NK-92 (cell line): ENCODE measurements around the gene MLEC.

Source experiments
- DNase-seq: peaks from one replicate; lab custom pipeline; 2025; ENCODE audit not compliant: unreplicated experiment; lab: John Stamatoyannopoulos, UW

MLEC gene

GRCh38 chr12:120690978-120691377, 4.0 kb downstream of the MLEC start:
- no peak for DNase-seq

GRCh38 chr12:120692524-120693033, 5.6 kb downstream of the MLEC start:
- DNase-seq = no peak

DNA sequence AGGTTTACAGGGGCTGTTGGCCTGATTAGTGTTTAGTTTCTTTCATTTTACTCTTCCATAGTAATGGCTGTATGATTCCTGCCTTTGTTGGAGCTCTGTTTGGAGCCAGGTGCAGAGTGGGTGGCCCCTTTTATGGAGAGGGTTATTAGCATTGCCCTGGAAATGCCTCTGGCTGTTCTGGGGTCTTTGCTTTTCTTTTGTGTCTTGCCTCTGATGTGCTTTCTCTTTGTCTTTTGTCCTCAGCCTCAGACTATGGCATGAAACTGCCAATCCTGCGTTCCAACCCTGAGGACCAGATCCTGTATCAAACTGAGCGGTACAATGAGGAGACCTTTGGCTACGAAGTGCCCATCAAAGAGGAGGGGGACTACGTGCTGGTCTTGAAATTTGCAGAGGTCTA, 6.9 kb downstream of the MLEC start:
- no peak for DNase-seq

DNA sequence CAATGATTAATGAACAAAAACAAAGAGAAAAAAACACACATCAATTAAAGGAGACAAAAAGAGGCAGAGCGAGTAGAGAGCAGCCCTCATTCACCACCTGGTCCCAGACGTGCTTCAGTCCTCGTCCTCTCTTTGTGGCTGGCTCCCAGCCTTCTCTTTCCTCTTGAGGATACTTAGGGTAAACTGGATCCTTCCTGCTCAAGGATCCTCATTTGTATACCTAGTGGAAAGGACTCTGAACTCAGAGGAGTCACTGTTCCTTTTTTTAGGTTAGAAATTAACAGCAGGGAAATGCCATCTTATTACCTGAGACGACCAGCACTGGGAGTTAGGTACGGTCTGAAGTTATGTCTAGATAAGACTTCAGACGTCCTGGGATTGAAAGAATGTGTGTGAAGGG, 9.7 kb downstream of the MLEC start:
- DNase-seq = no peak

DNA sequence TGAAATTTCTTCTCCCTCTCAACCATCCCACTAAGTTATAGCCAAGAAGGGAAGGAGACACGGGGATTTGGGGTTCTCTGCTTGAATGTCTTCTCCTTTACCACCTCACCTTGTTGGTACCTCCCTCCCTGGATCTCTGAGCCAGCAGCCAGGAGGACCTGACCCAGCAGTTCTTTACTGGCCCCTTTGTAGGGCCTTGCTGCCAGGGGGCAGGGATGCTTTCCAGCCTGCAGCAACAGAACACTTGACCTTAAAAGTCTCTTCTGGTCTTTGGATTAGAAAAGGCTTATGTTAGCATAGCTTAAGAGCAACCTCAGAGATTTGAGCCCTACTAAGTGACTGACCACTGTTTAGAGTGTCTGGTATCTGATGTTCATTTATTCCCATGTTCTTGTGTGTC, 10.4 kb downstream of the MLEC start:
- no peak for DNase-seq

- DNase-seq = no peak
These were observed 11.7 kb downstream of the MLEC start for GRCh38 chr12:120698665-120699064.

GRCh38 chr12:120699553-120699952, 12.6 kb downstream of the MLEC start:
- no peak for DNase-seq

DNA sequence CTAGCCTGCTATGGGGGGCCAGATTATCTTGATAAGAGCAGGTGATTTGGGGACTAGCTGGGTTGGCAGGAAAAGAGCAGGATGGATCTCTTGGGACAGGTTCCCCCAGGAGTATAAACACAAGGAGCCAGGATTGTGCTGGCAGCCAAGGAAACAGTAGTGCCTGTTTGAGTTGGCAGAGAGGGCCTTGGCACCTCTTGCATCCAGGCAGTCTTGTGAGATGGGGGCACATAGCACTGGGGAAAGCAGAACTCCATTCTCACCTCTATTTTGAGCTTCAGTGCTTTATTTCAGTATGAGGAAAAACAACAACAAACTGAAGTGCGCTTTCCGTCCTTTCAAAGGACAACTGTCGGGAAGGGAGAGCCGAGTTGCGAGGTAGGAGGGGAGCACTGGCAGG, 13.9 kb downstream of the MLEC start:
- no peak for DNase-seq

DNA sequence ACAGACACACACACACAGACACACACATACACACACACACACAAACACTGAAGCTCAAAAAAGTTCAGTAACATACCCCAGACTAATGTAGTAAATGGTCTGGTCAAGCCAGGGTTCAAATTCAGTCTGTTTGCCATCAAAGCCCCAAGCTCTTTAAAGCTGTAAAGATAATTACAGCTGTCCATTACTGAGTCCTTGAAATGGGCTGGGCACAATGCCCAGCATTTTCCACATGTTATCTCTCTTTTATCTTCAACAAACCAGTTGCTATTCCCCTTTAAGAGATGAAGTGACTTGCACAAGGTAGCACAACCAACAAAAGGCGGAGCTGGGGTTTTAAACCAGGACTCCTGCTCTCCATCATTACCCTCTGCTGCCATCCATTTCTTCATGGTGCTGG, 15.7 kb downstream of the MLEC start:
- DNase-seq = no peak

DNA sequence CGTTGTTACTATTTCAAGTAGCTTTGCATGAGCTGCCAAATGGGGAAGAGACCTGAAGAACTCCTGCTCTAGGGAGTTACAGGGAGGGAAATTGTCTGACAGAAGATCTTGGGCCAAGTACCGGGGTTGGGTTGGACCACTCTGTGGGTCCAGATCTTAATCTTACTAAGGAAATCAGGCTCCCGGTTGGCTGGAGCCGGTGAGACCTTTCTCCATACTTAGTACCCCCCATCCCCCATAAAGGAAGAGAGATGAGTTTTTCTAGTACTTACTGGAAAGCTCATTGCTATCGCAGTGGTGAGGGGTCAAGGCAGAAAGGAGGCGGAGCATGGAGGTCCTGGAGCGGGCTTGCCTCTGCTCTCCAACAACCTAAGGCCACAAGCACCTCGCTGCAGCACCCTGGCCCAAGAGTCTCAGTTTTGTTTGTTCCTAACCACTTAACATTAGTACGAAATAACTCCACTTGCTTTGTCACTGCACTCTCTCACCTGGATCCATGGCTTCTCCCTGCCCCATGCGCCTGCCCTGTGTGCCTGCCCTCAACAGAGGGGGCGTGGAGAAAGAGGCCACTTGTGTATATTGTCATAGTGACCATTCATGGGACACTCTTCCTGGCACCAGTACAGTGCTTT, 16.5 kb downstream of the MLEC start:
- DNase-seq = no peak

DNA sequence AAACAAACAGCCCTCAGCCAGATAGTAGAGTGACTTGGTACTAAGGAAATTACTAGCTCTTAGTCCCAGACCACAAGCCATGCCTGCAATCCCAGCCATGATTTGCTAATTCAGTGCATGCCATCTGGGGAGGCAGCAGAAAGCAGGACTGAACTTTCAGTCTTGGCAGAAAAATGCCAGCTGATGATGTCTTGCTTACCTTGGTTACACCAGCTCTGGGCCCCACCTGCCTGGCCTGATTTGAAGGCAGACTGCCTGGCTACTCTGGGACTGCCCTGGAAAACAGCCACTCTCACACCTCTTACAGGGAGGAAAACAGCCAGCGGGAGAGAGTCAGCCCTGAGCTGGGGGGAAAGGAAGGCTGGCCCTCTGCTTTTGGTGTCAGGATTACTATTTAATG, 18.7 kb downstream of the MLEC start:
- DNase-seq = no peak

DNA sequence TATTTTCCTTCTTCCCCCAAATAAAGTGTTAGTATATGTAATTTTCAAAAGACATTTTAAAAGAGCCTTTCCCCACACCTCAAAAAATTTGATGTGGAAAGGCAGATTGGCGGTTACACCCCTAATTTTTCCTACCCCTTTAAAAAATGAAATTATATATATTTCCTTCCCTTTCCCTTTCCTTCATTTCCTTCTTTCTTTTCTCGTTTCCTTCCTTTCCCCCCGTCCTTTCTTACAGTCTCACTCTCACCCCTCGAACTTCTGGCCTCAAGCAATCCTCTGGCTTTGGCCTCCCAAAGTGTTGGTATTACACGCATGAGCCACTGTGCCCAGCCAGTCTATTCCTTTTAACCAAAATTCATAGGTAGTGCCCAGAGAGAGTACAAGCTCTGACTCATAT, 19.1 kb downstream of the MLEC start:
- DNase-seq = no peak

GRCh38 chr12:120708651-120709050, 21.7 kb downstream of the MLEC start:
- no peak for DNase-seq

DNA sequence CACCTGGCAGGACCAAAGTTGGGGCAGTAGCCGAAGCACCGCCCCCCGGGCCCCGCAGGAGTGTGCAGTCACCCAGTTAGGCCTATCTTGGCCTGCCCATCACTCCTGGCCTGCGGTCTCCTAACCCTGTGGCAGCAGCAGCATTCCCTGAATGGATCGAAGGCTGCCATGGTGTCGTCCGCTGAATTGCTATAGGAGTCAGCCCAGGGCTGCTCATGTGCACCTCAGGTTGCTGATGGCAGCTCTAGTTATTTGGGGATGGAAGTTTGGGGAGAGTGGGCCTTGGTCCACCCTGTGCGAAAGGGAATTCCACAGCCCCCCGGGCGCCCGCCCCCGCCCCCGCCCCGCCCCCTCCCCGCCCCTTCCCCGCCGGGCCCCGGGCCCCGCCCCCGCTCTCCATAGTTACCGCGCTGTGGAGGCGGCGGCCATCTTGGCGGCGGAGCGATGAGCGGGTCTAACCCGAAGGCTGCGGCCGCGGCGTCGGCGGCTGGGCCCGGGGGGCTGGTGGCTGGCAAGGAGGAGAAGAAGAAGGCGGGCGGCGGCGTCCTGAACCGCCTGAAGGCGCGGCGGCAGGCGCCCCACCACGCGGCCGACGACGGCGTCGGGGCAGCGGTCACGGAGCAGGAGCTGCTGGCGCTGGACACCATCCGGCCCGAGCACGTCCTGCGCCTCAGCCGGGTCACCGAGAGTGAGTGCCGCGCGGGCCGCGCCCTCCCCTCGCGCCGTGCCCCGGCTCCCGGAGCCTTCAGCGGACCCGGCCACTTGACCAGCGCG, 23.3 kb downstream of the MLEC start, which contains the start of gene UNC119B:
Gene UNC119B, plus strand, starts transcription at position 428 of the 774 bp plus-strand sequence. Its CDS starts 17 bp downstream, at position 445.
- DNase-seq = no peak

DNA sequence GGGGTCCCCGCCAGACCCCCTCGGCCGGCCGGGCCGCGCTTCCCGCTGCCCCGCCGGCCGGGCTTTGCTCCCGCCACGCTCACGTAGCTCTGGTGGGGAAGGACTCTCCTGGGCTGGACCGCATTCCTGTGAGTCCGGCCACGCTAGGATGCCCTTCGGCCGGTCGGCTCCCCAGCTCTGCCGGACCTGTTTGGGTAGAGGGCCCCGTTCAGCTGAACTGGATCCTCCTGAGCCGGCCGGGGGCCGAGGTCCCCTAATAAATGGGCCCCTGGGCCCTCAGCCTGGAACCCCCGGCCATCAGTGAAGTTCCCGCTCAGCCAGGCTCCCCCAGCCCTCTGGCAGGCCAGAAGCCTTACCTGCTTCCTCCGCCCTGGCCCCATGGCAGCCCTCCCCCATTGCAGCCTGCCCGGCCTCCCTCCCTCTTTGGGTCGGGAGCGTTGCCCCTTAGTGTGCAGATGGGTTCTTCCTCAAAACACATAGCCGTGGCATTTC, 23.9 kb downstream of the MLEC start:
- no peak for DNase-seq

GRCh38 chr12:120711411-120711810, 24.5 kb downstream of the MLEC start:
- no peak for DNase-seq

GRCh38 chr12:120712610-120713009, 25.7 kb downstream of the MLEC start:
- no peak for DNase-seq

- no peak for DNase-seq
These were observed 27.0 kb downstream of the MLEC start for GRCh38 chr12:120713861-120714482.

- DNase-seq = no peak
These were observed 31.1 kb downstream of the MLEC start for GRCh38 chr12:120718055-120718454.

DNA sequence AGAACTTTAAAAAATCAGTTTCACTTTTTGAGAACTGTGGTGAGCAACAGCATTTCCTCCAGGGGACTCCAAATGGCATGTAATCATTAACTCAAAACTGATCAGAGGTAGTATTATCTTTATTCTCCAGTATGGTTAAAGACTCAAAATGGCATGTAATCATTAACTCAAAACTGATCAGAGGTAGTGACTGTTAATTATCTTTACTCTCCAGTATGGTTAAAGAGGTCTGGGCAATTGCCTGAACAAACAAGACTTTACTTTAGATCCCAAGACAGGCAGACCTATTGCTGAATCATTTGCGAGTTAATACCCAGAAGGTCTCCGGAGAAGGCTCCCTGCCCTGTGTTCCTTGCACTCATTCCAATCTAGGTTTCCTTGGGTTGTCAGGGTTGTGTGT, 32.1 kb downstream of the MLEC start:
- no peak for DNase-seq

- DNase-seq = no peak
These were observed 32.7 kb downstream of the MLEC start for GRCh38 chr12:120719496-120720233.
